Peyer's patch (tissue), 4 donors: Measurements from ENCODE around the gene TIPRL.

ENCODE experiments used
- CTCF ChIP-seq, 6 experiments: fragments of 450-650 bp in 4 of 6; fragments of 200-600 bp in 2 of 6; sonication (generic) in 1 of 6; IDR thresholded peaks; one replicate each; pipeline ENCODE4 v1.5.1; 2017 to 2019; ENCODE audit warnings: antibody characterized with exemption in 6 of 6, mild to moderate bottlenecking in 3 of 6, moderate library complexity in 1 of 6
- POLR2A ChIP-seq, 2 donors: fragments of 450-650 bp; IDR thresholded peaks; one replicate each; pipeline ENCODE4 v1.5.1; 2017; ENCODE audit warnings: antibody characterized with exemption in 2 of 2, mild to moderate bottlenecking in 2 of 2, moderate library complexity in 2 of 2

- no peak for TF ChIP-seq CTCF (IDR thresholded peaks at IDR 0.05)
- no peak for TF ChIP-seq POLR2A (IDR thresholded peaks at IDR 0.05)
Observed at GRCh38 chr1:168223261-168223660, 44.5 kb downstream of the TIPRL start.
